ENCODE results near the gene DHRS1.

Gene DHRS1

DNA sequence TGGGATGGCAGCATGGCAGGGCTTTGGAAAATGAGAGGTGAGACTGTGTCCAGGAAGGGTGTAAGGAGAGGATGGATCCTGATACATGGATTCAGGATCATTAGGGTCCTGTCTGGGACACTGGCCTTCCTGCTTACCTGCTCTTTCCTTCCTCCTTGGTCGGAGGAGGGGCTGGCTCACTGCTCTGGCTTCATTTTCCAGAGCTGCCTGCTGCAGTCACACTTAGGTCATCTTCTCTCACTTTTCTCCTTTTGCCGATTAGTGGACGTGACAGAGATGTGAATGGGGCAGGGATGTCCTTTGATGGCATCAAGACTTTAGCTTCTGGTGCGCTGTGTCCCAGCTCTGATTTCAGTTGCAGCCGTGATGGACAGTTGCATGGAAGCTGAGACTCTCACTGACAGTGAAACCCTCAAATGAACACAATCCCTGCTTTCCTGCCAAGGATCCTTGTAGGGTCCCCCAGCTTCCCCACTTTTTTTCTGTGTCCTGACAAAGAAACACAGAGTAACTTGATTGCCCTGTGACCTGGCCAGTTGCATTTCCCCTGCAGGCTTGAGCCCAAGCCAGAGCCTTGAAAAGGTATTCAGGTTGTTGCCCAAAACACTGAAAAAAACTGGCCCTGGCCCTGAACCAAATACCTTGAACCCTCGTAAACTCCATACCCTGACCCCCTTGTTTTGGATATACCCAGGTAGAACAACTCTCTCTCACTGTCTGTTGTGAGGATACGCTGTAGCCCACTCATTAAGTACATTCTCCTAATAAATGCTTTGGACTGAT lies 9.0 kb upstream of the DHRS1 start:
- DNase-seq: no peak

DNA sequence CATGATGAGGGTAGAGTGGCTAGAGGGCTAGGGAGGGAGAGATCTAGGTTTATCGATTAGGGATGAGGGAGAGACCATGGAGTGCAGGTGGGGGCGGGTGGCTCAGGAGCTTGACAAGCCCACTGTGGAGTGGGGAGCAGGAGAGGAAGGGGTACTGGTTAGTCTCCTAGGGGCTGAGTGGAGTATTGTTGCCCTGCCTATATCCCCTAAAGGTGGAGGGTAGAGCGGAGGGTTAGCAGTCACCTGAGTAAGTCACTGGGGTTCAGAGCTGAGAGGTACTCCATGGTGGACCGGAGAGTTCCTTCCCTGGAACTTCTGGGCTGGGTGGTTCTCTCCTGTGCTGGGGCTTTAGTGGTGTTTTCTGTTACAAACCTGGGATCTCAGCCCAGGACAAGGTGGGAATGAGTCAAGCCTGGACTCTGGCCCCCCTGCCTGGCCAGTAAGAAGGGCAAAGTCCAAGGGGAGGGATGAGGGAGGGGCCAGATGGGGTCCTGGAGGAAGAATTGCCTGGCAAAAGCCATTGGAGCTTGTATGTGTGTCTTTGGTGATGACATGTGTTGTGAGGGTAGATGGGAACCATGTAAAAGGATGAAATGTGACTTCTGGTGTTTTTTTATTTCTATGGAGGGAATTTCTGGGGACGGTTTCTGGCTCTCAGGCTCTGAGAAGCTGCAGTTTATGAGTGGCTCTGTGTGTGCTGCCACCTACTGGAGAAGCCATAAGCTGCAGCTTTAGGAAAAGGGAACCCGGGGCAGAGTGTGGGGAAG lies 8.2 kb upstream of the DHRS1 start, which contains the start of gene CIDEB:
CIDEB (minus strand) TSS at position 403 of the 767 bp plus-strand sequence; CDS start at position 284, 119 bp downstream.
- peak; percentile 66 for DNase-seq

DNA sequence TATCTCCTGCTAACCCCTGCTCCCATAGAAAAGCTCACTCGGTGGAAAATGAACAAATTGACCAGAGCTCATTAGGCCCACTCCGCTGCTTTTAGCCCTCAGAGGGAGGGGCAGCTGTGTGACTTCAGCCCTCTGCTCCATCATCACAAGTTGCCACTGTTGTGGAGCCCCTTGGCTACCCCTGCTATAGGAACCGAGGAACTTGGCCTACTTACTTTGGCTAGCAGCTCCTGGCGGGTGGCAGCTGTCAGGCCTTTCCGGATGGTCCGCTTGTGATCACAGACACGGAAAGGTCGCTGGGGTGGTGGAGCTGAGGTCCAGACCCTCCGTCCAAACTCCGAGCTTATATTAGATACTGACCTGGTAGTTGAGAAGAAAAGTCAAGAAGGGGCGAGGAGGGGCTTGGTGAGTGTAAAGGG lies 7.6 kb upstream of the DHRS1 start:
- DNase-seq: no peak

DNA sequence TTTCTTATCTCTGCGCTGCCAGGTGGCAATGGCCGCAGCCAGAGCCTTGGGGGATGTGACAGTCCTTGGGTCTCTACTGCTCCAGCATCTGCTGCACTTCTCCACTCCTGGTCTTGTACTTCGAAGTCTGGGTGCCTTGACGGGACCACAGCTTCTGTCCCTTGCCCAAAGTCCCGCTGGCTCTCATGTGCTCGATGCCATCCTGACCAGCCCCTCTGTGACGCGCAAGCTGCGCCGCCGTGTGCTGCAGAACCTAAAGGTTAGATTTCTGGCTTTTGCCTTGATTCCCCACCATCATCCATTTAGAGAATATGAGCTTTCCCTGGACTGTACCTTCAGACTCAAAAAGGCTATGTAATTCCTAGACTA lies 4.4 kb upstream of the DHRS1 start:
- DNase-seq: no peak

DNA sequence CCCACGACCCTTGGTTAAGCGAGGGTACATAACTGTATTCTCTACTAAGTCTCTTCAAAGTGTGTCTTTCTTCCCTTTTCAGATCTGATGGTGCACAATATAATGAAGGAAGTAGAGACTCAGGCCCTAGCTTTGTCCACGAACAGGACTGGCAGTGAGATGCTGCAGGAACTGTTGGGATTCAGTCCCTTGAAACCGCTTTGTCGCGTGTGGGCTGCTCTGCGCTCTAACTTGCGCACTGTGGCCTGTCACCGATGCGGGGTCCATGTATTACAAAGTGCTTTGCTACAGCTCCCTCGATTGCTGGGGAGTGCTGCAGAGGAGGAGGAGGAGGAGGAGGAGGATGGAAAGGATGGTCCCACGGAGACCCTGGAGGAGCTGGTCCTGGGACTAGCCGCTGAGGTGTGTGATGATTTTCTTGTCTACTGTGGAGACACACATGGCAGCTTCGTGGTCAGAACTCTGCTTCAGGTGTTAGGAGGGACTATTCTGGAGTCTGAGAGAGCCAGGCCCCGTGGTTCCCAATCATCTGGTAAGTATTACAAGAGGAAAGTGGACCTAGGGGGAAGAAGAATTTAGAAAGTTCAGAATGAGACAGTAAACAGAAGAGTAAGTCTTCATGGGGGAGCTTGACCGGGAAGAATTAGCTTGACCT lies 873 bp upstream of the DHRS1 start:
- DNase-seq: no peak

DNA sequence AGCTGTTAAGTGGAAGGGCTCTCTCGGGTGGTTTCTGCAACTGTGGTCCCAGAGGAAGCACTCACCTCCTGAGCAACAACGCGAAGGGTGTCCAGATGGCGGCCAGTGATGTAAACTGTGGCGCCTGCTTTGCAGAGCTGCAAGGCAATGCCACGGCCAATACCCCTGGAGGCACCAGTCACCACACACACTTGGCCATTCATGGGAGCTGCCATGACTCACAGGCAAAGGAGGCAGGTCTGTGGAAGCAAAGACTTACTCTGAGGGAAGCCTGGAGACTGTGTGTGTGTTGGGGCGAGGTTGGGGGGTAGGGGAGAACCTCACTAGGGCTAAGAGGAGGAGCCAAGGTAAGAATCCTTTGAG lies 707 bp downstream of the DHRS1 start:
- DNase-seq: peak; percentile 44

DNA sequence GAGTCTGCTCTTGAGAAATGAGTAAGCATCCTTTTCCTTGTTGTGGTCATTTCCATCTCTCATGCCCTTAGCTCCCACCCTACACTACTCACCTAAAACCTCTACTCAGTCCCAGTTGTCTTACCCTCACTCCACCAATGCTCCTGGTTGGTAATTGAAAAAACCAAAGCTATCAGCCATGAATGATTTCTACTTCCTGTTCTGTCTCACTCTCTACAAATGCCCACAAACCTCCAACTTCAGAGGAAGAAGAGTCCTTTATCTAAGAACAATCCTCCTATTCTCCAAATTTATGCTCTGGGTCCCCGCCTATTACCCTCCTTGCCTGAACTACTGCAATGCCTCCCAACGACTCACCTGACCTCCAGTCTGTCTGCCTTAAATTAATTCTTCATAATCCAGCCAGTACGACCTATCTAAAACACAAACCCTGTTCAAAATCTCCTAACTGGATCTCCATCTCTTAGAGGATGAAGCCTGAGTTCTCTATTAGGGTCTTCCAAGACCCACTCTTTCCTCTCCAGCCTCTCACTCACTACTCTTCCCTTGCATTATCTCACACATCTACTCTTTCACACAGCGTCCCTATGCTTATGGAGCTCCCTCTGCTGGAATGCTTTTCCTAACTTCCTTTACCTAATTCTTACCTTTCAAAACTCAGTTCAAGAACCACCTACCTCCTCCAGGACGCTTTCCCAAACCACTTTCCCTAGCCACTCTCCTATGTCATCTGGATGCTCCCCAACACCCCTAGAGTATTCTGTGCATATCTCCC lies 2.2 kb downstream of the DHRS1 start:
- DNase-seq: peak; percentile 59

DNA sequence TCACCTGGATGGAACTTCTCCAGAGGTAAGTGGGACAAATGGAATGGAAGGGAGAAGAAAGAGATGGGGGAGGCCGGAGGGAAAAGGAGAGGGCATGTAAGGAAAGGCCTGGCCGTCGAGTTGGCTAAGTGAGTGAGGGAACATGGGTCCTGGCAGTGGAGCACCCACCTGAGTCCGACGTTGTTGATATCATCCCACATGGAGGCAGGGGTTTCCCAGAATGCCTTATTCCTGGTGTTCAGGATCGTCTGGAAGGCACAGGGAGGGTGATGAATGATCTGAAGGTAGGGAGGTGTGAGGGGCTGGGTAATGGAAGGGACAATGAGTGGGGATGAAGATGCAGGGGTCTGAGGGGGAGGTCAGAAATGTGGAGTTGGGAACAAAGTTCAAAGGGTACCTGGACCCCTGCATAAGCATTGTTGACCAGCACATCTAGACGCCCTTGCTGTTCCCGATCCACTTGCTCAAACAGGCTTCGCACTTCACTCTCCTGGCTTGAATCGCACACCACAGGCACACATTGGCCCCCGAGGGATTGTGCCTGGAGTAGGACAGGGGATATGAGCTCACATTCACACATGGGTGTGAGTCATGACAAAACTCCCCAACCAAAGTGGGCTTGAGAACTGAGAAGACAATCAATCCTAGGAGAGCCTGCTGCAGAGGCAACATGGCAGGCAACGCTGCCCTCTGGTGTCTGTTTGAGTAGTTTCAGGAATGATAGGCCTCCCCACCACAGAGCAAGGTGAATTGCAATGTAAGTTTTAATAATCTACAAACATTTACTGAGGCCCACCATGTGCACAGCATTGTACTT lies 3.0 kb downstream of the DHRS1 start:
- peak; percentile 69 for DNase-seq

DNA sequence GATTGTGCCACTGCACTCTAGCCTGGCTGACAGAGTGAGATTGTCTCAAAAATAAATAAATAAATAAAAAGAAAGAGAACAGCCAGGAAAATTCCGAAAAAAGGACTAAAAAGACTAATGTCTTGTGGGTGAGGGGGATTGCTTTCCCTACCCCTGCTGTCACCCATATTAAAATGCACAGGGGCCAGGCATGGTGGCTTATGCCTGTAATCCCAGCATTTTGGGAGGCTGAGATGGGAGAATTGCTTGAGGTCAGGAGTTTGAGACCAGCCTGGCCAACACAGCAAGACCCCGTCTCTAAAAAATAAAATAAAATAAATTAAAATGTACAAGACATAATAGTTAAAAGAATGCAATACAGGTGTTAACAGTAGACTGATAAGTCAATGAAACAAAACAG lies 6.1 kb downstream of the DHRS1 start:
- DNase-seq: no peak

DNA sequence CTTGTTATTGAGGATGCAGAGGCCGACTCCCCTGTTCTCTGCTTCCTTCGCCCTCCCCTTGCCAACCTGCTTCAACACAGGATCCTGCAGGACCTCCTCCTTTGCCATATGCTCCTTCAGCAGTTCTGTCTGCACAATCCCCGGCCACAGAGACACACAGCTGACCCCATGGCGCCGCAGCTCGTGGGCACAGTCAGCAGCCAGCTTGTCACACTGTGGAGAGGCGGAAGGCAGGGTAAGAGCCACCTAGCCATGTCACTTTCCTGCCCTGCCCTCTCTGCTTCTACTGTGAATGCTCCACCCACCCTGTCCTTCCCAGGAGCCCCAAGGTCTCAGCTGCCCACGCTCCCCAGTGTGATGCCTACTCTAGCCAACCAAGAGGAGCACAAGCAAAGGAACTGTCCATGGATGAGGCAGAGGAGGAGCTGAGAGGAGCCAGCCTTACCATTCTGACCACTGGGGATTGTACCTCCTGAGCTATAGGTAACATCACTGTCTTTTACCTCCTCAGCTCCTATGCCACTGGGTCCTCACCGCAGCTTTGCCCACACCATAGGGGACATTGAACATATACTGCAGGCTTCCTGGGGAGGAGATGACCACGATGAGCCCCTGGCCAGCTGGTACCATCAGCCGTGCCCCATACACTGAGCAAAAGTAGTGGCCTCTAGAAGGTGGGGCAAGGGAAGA lies 7.3 kb downstream of the DHRS1 start:
- DNase-seq: no peak

DNA sequence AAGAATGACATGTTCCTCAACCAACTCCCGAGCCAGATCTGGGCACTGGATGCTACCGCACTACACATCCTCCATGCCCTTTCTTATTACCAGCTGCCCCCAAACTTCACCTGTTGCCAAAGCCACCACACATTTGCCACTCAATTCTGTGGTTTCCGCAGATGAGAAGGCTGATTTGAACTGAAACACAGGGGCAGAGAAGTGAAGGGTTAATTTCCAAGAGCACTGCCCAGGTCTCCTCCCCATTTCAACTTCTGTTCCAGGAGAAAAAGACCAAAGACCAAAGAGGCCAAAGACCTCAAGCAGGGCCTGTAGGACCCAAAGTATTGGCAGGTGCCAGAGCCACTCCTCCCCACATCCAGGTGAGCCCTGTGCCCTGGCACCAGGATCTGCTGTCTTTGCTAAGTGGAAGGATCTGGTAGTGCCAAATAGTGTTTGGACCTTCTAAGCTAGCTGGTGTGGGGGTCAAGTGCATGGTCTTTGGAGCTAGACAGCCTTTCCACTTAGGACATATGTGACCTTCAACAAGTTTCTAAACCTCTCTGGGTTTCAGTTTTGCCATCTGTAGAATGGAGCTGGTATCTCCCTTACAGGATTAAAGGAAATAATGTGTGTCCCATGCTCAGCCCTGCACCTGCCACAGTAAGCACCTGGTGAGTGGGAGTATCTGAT lies 8.0 kb downstream of the DHRS1 start:
- no peak for DNase-seq

DNA sequence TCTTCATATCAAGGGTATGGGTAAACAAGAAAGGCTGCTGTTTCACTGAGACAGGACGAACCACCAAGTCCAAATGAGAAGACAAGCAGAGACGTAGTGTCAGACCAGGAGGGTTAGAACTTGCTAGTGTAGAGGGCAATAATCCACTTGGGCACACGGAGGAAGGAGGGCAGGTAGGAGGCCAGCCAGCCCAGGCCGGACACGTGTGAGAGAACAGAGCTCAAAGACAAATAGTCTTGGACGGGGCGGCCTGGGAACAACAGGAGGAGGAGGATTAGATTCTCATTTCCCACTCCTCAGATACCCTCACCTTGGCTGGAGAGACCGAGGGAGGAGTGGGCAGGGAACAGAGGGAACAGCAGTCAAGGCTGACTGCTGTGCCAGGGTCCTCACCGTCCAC lies 8.8 kb downstream of the DHRS1 start:
- no peak for DNase-seq

DNA sequence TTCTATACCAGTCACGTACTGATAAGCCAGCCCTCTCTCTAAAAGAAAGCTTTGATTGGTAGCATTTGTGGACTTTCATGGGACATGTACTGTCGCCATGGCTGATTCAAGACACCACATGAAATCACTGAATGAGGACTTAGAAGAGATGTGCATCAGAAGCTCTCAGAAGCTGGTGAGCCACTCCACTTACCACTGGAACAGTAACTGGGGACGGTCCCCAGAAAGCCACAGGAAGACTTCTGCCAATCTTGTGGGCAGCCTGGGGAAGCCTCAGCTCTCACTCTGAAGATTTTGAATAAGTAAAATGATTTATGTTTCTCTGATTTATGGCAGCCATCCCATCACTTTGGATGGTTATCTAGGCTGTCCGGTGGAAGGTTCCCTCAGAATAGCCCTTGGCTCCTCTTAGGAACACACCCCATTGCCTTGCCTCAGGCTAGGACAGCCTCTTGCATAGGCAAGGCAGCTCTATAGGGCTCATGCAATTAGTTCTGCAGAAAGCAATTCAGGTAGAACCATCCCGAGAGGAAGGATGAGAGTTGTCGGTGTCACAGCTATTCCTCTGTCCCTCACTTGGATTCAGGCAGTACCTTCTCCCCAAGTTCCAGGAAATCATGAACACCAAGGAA lies 9.8 kb downstream of the DHRS1 start:
- no peak for DNase-seq

DNA sequence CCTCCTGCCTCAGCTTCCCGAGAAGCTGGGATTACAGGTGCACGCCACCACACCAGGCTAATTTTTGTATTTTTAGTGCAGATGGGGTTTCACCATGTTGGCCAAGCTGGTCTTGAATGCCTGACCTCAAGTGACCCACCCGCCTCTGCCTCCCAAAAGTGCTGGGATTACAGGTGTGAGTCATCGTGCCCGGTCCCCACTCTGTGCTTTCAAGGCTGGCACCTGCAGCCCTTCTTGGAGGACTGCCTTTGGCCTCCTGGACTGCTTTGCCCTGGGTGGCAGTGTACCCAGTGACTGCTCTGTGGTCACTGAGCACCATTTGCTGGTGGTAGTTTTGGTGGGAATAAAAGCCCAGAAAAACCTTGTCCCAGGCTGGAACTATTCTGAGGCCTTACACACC lies 12.6 kb downstream of the DHRS1 start:
- DNase-seq: no peak

DNA sequence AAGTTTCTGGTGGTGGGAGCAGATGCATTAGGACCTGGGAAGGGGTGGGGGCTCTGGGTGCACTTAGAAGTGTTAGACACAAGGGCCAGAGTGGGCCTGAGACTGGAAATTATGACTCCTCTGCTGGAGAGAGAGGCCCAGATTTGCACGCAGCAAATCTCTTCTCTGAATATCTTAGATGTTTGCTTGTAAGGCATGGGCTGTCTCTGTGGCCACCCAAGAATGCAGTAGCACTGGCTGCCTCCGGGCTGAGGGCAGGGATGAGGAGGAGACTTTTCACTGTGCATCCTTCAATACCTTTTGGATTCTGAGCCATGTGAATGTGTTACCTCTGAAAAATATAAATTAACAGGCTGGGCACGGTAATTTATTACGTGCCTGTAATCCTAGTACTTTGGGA lies 14.2 kb downstream of the DHRS1 start:
- DNase-seq: no peak

DNA sequence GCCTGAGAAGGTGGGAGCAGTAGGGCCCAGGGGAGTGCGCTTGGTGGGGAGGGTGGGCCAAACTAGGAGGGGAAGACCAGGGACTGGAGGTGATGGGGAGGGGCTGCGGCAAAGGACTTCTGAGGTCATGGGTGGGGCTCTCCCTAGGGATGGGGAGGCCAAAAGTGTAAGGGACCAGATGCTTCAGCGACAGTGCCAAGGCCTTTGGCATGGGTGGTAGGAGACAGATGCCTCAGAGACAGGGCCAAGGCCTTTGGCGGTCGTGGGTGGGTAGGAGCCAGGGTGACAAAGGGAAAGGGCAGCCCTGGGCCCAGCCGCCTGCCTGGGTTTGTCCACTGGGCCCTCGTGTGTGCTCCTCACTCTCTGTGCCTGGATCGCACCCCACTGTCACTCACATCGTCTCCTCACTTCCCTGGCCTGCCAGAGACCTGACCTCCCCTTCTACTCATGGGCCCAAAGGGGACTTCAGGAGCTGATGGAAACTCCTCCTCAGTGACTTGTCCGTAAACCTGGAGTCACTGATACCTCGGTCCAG lies 15.0 kb downstream of the DHRS1 start:
- DNase-seq: no peak

DNA sequence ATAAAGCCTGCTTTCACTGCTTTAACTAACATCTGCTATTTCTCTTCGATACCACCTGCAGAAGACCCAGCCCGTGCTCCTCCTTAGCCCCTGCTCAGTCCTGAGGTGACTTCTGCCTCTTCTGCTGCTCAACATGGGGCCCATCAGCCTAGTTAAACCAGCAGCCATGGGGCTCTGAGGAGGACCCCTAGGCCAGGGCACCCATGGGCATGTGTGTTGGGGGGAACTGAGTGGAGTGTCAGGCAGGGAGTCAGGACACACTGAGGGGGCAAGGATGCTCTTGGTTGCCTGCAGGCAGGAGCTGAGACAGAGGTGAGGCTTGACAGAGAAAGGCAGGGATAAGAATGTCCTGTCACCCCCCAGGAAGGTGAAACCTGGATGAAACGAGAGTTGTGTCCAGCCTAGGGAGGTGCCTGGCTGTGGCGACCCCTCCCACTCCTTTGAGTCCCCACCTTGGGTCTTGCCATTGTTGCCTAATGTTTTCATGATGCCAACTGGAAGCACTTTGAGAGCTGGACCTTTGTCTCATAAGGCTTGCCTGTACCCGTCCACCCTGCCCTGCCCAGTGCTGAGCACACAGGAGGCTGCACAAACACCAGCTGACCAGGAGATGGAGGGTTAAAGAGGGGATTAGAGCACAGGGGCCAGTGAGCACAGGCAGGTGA lies 15.7 kb downstream of the DHRS1 start:
- DNase-seq: no peak

DNA sequence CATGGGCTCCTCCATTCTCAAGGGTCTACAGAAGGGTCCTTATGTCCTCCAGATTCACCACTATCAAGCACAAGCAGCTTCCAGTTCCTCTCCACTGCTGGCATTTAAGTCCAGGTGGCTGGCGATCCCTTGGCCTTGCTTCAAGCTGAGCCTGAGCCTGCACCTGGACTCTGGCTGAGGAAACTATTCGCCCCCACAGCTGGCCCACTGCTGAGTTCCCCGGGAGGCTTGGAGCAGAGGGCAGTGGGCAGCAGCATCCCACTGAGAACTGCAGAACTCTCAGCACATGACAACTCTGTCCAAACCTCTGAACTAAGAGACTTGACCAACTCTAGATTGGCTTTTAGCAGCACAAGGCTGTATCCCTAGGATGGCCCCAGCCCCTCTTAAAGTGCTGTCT lies 16.8 kb downstream of the DHRS1 start:
- no peak for DNase-seq

DNA sequence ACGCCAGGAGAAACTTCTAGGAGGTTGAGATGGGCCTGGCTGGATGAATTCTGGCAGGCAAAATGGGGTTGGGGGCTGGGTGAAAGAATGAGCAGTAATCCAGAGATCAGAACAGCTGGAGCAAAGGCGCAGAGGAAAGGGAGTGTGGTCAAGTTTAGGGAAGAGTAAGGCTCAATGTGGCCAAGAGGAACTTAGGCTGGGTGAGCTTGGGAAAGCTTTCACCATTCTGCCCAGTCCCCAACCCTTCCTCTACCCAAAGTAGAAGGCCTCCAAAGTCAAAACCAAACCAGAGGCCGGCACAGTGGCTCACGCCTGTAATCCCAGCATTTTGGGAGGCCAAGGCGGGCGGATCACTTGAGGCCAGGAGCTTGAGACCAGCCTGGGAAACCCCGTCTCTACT lies 17.9 kb downstream of the DHRS1 start:
- no peak for DNase-seq

All from NCI-H82 (cell line).